ENCODE results near the gene NPHP4. TPM values are rescaled to one million over a fixed set of nuclear protein-coding genes. Genes with fewer than 3 reads are reported as not detected.
"Not testable (repeated sequence)": the region's sequence is repeated elsewhere in the genome, so short reads cannot be mapped to it uniquely, and the experiment has no call there.

NPHP4 gene
- total RNA-seq, 1 donor from 2014 or later = 8.8 TPM

GRCh38 chr1:5855196-5855897 lies 136.9 kb downstream of the NPHP4 start:
- no peak for TF ChIP-seq CTCF (conservative IDR thresholded peaks at IDR 0.05; ENCODE audit: low read depth, low read length)
- no peak overlapping the region for H3K4me3 ChIP-seq (ENCODE audit: low read depth, low read length)
- DNase-seq (ENCODE audit: low read depth) = no peak

DNA sequence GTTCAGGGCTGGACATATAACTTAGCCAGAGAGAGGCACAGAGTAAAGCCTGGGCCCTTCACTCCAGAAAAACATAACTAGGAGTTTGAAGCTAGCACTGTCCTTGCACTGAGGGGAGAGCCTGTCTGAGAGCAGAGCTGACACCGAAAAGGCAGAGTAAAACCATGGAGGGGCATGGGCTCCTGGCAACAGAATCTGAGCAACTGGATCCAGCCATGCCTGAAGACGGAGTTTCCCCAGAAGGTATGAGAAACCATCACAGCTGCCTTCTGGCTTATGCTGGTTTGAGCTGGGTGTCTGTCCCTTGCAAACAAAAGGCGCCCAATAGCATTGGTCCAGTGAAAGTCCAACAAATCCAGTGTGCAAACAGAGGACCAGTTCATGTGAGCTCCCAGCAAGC lies 137.5 kb downstream of the NPHP4 start:
- DNase-seq (ENCODE audit: low read depth) = no peak
- no peak for TF ChIP-seq CTCF (conservative IDR thresholded peaks at IDR 0.05; ENCODE audit: low read depth, low read length)
- no peak overlapping the region for H3K4me3 ChIP-seq (ENCODE audit: low read depth, low read length)

GRCh38 chr1:5853858-5854257 lies 138.4 kb downstream of the NPHP4 start:
- H3K4me3 ChIP-seq (ENCODE audit: low read depth, low read length); DNase-seq (ENCODE audit: low read depth): not testable (repeated sequence)

- no peak overlapping the region for H3K4me3 ChIP-seq (ENCODE audit: low read depth, low read length)
- no peak for TF ChIP-seq CTCF (conservative IDR thresholded peaks at IDR 0.05; ENCODE audit: low read depth, low read length)
- no peak for DNase-seq (ENCODE audit: low read depth)
These were observed 141.7 kb downstream of the NPHP4 start for GRCh38 chr1:5850503-5850902.

DNA sequence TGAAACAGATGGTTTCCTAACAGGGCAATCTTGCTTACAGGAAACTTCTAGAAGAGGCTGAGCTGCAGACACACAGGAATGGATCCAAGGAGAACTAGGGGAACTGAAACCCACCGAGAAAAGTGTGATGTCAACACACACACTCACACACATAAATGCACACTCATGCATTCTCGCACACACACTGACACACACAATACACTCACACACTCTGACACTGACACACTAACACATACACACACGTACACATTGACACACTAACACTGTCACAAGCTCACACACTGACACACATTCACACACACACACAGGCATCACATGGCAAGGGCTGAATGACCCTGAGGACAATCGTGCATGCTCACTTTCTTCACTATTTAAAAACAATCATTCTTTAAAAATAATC lies 142.7 kb downstream of the NPHP4 start:
- DNase-seq (ENCODE audit: low read depth) = no peak
- no peak overlapping the region for H3K4me3 ChIP-seq (ENCODE audit: low read depth, low read length)
- TF ChIP-seq CTCF (conservative IDR thresholded peaks at IDR 0.05; ENCODE audit: low read depth, low read length) = no peak

- TF ChIP-seq CTCF (conservative IDR thresholded peaks at IDR 0.05; ENCODE audit: low read depth, low read length) = no peak
- no peak overlapping the region for H3K4me3 ChIP-seq (ENCODE audit: low read depth, low read length)
- DNase-seq (ENCODE audit: low read depth) = no peak
These were observed 145.1 kb downstream of the NPHP4 start for GRCh38 chr1:5847013-5847659.

DNA sequence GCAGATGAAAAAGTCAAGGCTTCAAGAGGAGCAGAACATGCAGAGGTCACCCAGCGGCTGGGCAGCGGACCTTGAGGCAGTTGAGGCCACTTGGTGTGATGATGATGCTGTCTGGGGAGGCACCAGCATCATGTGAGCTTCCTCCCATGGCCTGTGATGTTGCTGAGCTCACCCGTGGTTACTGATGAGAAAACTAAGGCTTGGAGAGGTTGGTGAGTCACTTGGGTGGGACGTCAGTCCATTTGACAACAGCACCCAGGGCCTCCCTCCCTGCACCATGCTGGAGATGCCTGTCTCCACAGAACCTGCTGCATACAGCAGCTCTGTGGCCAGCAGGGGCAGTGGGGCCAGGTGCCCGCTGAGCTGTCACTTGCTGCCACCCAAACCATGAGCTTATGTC lies 146.8 kb downstream of the NPHP4 start:
- no peak for DNase-seq (ENCODE audit: low read depth)
- H3K4me3 ChIP-seq (ENCODE audit: low read depth, low read length) = no peak overlapping the region
- no peak for TF ChIP-seq CTCF (conservative IDR thresholded peaks at IDR 0.05; ENCODE audit: low read depth, low read length)

Measured in epithelial cell of proximal tubule (primary cell).